WTC11 (cell line): ENCODE results near the gene GPA33. TPM values are rescaled to one million over a fixed set of nuclear protein-coding genes. Genes with fewer than 3 reads are reported as not detected.

ENCODE experiments used
- ATAC-seq: fragments of 200-7000 bp; cut with Tn5 transposase; 2 replicates; pipeline ENCODE4 v1.10.0; 2021; ENCODE audit warnings: mild to moderate bottlenecking, moderate library complexity
- CTCF ChIA-PET: fragments of 300-600 bp; sonication (Branson Sonifier 250); formaldehyde crosslinking; loops from one replicate; lab custom pipeline; 2021; ENCODE audit warnings: antibody characterized with exemption; lab: Charles Lee
- POLR2A ChIA-PET: fragments of 350-600 bp; sonication (Branson Sonifier 250); formaldehyde crosslinking; loops from one replicate; lab custom pipeline; 2021; ENCODE audit warnings: antibody characterized with exemption; lab: Charles Lee
- DNase-seq: peaks from one replicate; pipeline ENCODE4 v3.0.0; 2021; ENCODE audit warnings: low spot score
- H3K27ac Mint-ChIP-seq: 2 replicates; pipeline ENCODE4 v1.8.0; 2021; ENCODE audit warnings: mixed read lengths
- H3K27me3 Mint-ChIP-seq: 2 replicates; pipeline ENCODE4 v1.8.0; 2021; ENCODE audit warnings: low read depth, mild to moderate bottlenecking, moderate library complexity, mixed read lengths
- H3K36me3 Mint-ChIP-seq: 2 replicates; pipeline ENCODE4 v1.8.0; 2021; ENCODE audit warnings: mixed read lengths
- H3K4me1 Mint-ChIP-seq: 2 replicates; pipeline ENCODE4 v1.8.0; 2022; ENCODE audit warnings: mixed read lengths
- H3K4me3 Mint-ChIP-seq: 2 replicates; pipeline ENCODE4 v1.8.0; 2021; ENCODE audit warnings: mild to moderate bottlenecking, moderate library complexity, mixed read lengths
- H3K9me3 Mint-ChIP-seq: 2 replicates; pipeline ENCODE4 v1.8.0; 2021; ENCODE audit warnings: mixed read lengths
- ATF1 ChIP-seq: sonication (generic); formaldehyde crosslinking; IDR thresholded peaks from 2 replicates; pipeline ENCODE4 v1.8.1; 2023; ENCODE audit warnings: mild to moderate bottlenecking, moderate library complexity, missing genetic modification reagents
- ATF3 ChIP-seq: sonication (generic); formaldehyde crosslinking; conservative IDR thresholded peaks from 2 replicates; pipeline ENCODE4 v1.8.1; 2022; ENCODE audit warnings: mild to moderate bottlenecking, missing genetic modification reagents
- ELF4 ChIP-seq: sonication (generic); formaldehyde crosslinking; IDR thresholded peaks from 2 replicates; pipeline ENCODE4 v1.8.1; 2022; ENCODE audit warnings: low read depth, mild to moderate bottlenecking, moderate library complexity, missing genetic modification reagents
- FOXK1 ChIP-seq: sonication (generic); formaldehyde crosslinking; IDR thresholded peaks from 2 replicates; pipeline ENCODE4 v1.8.0; 2022; ENCODE audit warnings: mild to moderate bottlenecking, moderate library complexity, missing genetic modification reagents
- GRHL2 ChIP-seq: fragments of 250-450 bp; sonication (Bioruptor Pico); IDR thresholded peaks from 2 replicates; pipeline ENCODE4 v1.8.0; 2022; ENCODE audit warnings: mild to moderate bottlenecking, moderate library complexity; ENCODE audit not compliant: insufficient replicate concordance, severe bottlenecking
- MAX ChIP-seq: sonication (generic); formaldehyde crosslinking; IDR thresholded peaks from 2 replicates; pipeline ENCODE4 v1.8.0; 2022; ENCODE audit warnings: mild to moderate bottlenecking, missing genetic modification reagents
- RELA ChIP-seq: sonication (generic); formaldehyde crosslinking; IDR thresholded peaks from 2 replicates; pipeline ENCODE4 v1.8.1; 2022; ENCODE audit warnings: missing genetic modification reagents, mild to moderate bottlenecking, borderline replicate concordance
- RORB ChIP-seq: fragments of 250-450 bp; sonication (Bioruptor Pico); IDR thresholded peaks from 2 replicates; pipeline ENCODE4 v1.9.0; 2021; ENCODE audit warnings: mild to moderate bottlenecking
- SOX15 ChIP-seq: fragments of 250-450 bp; sonication (Bioruptor Pico); IDR thresholded peaks from 2 replicates; pipeline ENCODE4 v1.9.0; 2021; ENCODE audit warnings: mild to moderate bottlenecking
- TCF7 ChIP-seq: sonication (generic); formaldehyde crosslinking; IDR thresholded peaks from 2 replicates; pipeline ENCODE4 v1.8.0; 2022; ENCODE audit warnings: mild to moderate bottlenecking, low read depth, missing genetic modification reagents, moderate library complexity
- USF2 ChIP-seq: sonication (generic); formaldehyde crosslinking; IDR thresholded peaks from 2 replicates; pipeline ENCODE4 v1.8.1; 2023; ENCODE audit warnings: mild to moderate bottlenecking, missing genetic modification reagents, moderate library complexity
- ZBTB21 ChIP-seq: sonication (generic); formaldehyde crosslinking; IDR thresholded peaks from 2 replicates; pipeline ENCODE4 v1.8.1; 2023; ENCODE audit warnings: mild to moderate bottlenecking, missing genetic modification reagents, borderline replicate concordance
- ZNF121 ChIP-seq: sonication (generic); formaldehyde crosslinking; IDR thresholded peaks from 2 replicates; pipeline ENCODE4 v1.8.0; 2023; ENCODE audit warnings: missing genetic modification reagents
- ZNF671 ChIP-seq: fragments of 250-450 bp; sonication (Bioruptor Pico); IDR thresholded peaks from 2 replicates; pipeline ENCODE4 v1.8.0; 2021; ENCODE audit warnings: mild to moderate bottlenecking
- ZSCAN18 ChIP-seq: fragments of 250-450 bp; sonication (Bioruptor Pico); IDR thresholded peaks from 2 replicates; pipeline ENCODE4 v2.1.2; 2022; ENCODE audit warnings: mild to moderate bottlenecking, moderate library complexity
- total RNA-seq: library from RNA; stranded (reverse); gene quantifications from 3 replicates; pipeline ENCODE4 v1.2.3, GENCODE V29; 2021
- TF ChIP-seq, protein P1 (sequence below): sonication (generic); formaldehyde crosslinking; IDR thresholded peaks from 2 replicates; pipeline ENCODE4 v1.8.0; 2023; ENCODE audit warnings: missing genetic modification reagents, mild to moderate bottlenecking, borderline replicate concordance
- TF ChIP-seq, protein P2 (sequence below): fragments of 250-450 bp; sonication (Bioruptor Pico); IDR thresholded peaks from 2 replicates; pipeline ENCODE4 v1.8.0; 2021; ENCODE audit warnings: mild to moderate bottlenecking
- TF ChIP-seq, protein P3 (sequence below): sonication (generic); formaldehyde crosslinking; IDR thresholded peaks from 2 replicates; pipeline ENCODE4 v1.8.1; 2023; ENCODE audit warnings: mild to moderate bottlenecking, missing genetic modification reagents, moderate library complexity
- TF ChIP-seq, protein P4 (sequence below): sonication (generic); formaldehyde crosslinking; IDR thresholded peaks from 2 replicates; pipeline ENCODE4 v1.8.1; 2023; ENCODE audit warnings: mild to moderate bottlenecking, missing genetic modification reagents

The GPA33 gene
- total RNA-seq, 1 experiment from 2014 or later, result 0.63 TPM

- peaks cover 19% of the 10 kb centered on the region for H3K9me3 Mint-ChIP-seq
- peak overlapping the region; percentile 24; the same call in 1 of the 2 replicates for H3K4me3 Mint-ChIP-seq
- H3K36me3 Mint-ChIP-seq, result no peaks in the 10 kb centered on the region
- no peak for ATAC-seq
- no peaks in the 10 kb centered on the region for H3K27me3 Mint-ChIP-seq
- ChIA-PET CTCF (interaction anchor here (1.4 to 1.6 kb wide), 3 partner anchors 37 to 116 kb away, joined by 3 to 7 read pairs (median 5); no protein-coding TSS in a partner anchor), POLR2A (interaction anchor here (0.6 kb wide), 2 partner anchors 90 to 136 kb away, joined by 3 read pairs; no protein-coding TSS in a partner anchor)
- H3K27ac Mint-ChIP-seq, result peak overlapping the region; percentile 11
- no peak for DNase-seq
- peaks cover 52% of the 10 kb centered on the region for H3K4me1 Mint-ChIP-seq
- no peak for TF ChIP-seq USF2
- TF ChIP-seq, protein P1, sequence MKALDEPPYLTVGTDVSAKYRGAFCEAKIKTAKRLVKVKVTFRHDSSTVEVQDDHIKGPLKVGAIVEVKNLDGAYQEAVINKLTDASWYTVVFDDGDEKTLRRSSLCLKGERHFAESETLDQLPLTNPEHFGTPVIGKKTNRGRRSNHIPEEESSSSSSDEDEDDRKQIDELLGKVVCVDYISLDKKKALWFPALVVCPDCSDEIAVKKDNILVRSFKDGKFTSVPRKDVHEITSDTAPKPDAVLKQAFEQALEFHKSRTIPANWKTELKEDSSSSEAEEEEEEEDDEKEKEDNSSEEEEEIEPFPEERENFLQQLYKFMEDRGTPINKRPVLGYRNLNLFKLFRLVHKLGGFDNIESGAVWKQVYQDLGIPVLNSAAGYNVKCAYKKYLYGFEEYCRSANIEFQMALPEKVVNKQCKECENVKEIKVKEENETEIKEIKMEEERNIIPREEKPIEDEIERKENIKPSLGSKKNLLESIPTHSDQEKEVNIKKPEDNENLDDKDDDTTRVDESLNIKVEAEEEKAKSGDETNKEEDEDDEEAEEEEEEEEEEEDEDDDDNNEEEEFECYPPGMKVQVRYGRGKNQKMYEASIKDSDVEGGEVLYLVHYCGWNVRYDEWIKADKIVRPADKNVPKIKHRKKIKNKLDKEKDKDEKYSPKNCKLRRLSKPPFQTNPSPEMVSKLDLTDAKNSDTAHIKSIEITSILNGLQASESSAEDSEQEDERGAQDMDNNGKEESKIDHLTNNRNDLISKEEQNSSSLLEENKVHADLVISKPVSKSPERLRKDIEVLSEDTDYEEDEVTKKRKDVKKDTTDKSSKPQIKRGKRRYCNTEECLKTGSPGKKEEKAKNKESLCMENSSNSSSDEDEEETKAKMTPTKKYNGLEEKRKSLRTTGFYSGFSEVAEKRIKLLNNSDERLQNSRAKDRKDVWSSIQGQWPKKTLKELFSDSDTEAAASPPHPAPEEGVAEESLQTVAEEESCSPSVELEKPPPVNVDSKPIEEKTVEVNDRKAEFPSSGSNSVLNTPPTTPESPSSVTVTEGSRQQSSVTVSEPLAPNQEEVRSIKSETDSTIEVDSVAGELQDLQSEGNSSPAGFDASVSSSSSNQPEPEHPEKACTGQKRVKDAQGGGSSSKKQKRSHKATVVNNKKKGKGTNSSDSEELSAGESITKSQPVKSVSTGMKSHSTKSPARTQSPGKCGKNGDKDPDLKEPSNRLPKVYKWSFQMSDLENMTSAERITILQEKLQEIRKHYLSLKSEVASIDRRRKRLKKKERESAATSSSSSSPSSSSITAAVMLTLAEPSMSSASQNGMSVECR (CRISPR knock-in tag), result no peak
- no peak for TF ChIP-seq ZSCAN18 (CRISPR knock-in tag)
- TF ChIP-seq ZBTB21, result no peak
- no peak for TF ChIP-seq RELA (CRISPR knock-in tag)
- no peak for TF ChIP-seq ATF1 (CRISPR knock-in tag)
- no peak for TF ChIP-seq ZNF121 (CRISPR knock-in tag)
- no peak for TF ChIP-seq ATF3
- no peak for TF ChIP-seq ZNF671
- TF ChIP-seq, protein P2, sequence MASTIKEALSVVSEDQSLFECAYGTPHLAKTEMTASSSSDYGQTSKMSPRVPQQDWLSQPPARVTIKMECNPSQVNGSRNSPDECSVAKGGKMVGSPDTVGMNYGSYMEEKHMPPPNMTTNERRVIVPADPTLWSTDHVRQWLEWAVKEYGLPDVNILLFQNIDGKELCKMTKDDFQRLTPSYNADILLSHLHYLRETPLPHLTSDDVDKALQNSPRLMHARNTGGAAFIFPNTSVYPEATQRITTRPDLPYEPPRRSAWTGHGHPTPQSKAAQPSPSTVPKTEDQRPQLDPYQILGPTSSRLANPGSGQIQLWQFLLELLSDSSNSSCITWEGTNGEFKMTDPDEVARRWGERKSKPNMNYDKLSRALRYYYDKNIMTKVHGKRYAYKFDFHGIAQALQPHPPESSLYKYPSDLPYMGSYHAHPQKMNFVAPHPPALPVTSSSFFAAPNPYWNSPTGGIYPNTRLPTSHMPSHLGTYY, result no peak
- TF ChIP-seq ELF4 (CRISPR knock-in tag), result no peak
- no peak for TF ChIP-seq TCF7 (CRISPR knock-in tag)
- no peak for TF ChIP-seq SOX15
- TF ChIP-seq, protein P3, sequence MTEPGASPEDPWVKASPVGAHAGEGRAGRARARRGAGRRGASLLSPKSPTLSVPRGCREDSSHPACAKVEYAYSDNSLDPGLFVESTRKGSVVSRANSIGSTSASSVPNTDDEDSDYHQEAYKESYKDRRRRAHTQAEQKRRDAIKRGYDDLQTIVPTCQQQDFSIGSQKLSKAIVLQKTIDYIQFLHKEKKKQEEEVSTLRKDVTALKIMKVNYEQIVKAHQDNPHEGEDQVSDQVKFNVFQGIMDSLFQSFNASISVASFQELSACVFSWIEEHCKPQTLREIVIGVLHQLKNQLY (CRISPR knock-in tag), result no peak
These were observed 14.1 kb upstream of the GPA33 start for GRCh38 chr1:167104256-167104633.

DNA sequence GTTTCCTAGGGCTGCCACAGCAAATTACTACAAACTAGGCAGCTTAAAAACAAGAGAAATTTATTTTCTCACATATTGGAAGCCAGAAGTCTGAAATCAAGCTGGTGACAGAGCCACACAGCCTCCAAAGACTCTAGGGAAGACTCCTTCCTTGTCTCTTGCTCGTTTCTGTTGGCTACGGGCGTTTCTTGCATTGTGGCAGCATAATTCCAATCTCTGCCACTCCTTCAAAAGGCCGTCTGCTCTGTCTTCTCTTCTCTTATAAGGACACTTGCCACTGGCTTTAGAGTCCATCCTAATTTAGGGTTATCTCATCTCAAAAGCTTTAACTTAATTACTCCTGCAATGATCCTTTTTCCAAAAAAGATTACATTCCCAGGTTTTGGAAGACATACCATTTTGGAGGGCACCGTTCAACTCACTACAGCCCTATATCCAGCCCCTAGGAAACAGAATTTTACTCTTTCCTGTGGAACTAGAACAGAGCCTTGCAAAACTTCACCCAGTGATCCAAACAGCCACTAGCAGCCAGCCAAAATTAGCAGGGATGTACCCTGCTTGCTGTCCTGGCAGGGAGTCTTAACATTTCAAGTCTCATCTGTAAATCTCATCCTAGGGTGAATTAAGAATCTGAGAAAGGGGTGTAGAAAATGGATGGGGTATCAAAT lies 12.9 kb upstream of the GPA33 start:
- CTCF ChIA-PET, result interaction anchor here (1.0 to 1.4 kb wide), 3 partner anchors 13 to 117 kb away, joined by 3 to 5 read pairs (median 4); no protein-coding TSS in a partner anchor

More for the DNA sequence above, 12.9 kb upstream of the GPA33 start:
- Mint-ChIP-seq H3K27me3 (no peaks in the 10 kb centered on the region), H3K9me3 (peaks cover 24% of the 10 kb centered on the region), H3K4me1 (peaks cover 43% of the 10 kb centered on the region), H3K4me3 (no peak overlapping the region), H3K36me3 (no peaks in the 10 kb centered on the region), H3K27ac (no peak overlapping the region)
- ATAC-seq, result peak; percentile 16
- DNase-seq, result no peak
- POLR2A ChIA-PET, result interaction anchor here (0.5 kb wide), 1 partner anchor 39 kb away, joined by 3 read pairs; no protein-coding TSS in a partner anchor
- no peak for TF ChIP-seq TCF7 (CRISPR knock-in tag)
- no peak for TF ChIP-seq RORB
- TF ChIP-seq GRHL2, result no peak
- TF ChIP-seq, protein P3 (CRISPR knock-in tag), result no peak
- TF ChIP-seq, protein P4, sequence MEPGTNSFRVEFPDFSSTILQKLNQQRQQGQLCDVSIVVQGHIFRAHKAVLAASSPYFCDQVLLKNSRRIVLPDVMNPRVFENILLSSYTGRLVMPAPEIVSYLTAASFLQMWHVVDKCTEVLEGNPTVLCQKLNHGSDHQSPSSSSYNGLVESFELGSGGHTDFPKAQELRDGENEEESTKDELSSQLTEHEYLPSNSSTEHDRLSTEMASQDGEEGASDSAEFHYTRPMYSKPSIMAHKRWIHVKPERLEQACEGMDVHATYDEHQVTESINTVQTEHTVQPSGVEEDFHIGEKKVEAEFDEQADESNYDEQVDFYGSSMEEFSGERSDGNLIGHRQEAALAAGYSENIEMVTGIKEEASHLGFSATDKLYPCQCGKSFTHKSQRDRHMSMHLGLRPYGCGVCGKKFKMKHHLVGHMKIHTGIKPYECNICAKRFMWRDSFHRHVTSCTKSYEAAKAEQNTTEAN (CRISPR knock-in tag), result no peak
- no peak for TF ChIP-seq FOXK1 (CRISPR knock-in tag)
- TF ChIP-seq MAX, result no peak
